Endothelial cell of umbilical vein (primary cell): ENCODE measurements around the gene RBM28.

Experiments used
- EZH2 ChIP-seq: IDR thresholded peaks from 2 replicates; pipeline ENCODE4 v1.6.1; 2012; ENCODE audit warnings: borderline replicate concordance, low read depth, mild to moderate bottlenecking, moderate library complexity, low read length, inconsistent platforms; ENCODE audit not compliant: severe bottlenecking
- FOS ChIP-seq: IDR thresholded peaks from 2 replicates; pipeline ENCODE4 v1.6.1; 2011; ENCODE audit warnings: mild to moderate bottlenecking, low read length, moderate library complexity, borderline replicate concordance; ENCODE audit not compliant: insufficient read depth
- GATA2 ChIP-seq: IDR thresholded peaks from 2 replicates; pipeline ENCODE4 v1.7.0; 2011; ENCODE audit warnings: low read depth, mild to moderate bottlenecking, moderate library complexity, mixed read lengths, low read length; ENCODE audit not compliant: insufficient read length, insufficient read depth
- JUN ChIP-seq: IDR thresholded peaks from 2 replicates; pipeline ENCODE4 v1.6.1; 2011; ENCODE audit warnings: borderline replicate concordance, low read depth; ENCODE audit not compliant: insufficient read length, insufficient read depth
- MAX ChIP-seq: IDR thresholded peaks from 2 replicates; pipeline ENCODE4 v1.6.1; 2011; ENCODE audit not compliant: insufficient read depth, insufficient read length
- MYC ChIP-seq: IDR thresholded peaks from one replicate; pipeline ENCODE4 v1.6.1; 2011; ENCODE audit warnings: mild to moderate bottlenecking, low read depth, low read length
- POLR2A ChIP-seq: IDR thresholded peaks from 2 replicates; pipeline ENCODE4 v1.6.1; 2012; ENCODE audit warnings: low read depth, mild to moderate bottlenecking, control low read depth, low read length
- POLR2AphosphoS5 ChIP-seq: IDR thresholded peaks from 2 replicates; pipeline ENCODE4 v1.6.1; 2012; ENCODE audit warnings: low read depth, mild to moderate bottlenecking, control low read depth, low read length, moderate library complexity; ENCODE audit not compliant: insufficient read depth
- TF ChIP-seq, protein P1 (sequence below), 2 donors: IDR thresholded peaks; 1 replicate in 1 of 2; 2 replicates in 1 of 2; pipeline ENCODE4 v1.5.1; 2011; ENCODE audit warnings: low read length in 2 of 2, mild to moderate bottlenecking in 2 of 2, moderate library complexity in 2 of 2, control low read depth in 1 of 2, inconsistent platforms in 1 of 2, low read depth in 1 of 2; ENCODE audit not compliant: insufficient read depth in 1 of 2; ENCODE audit errors: extremely low read depth in 1 of 2

DNA sequence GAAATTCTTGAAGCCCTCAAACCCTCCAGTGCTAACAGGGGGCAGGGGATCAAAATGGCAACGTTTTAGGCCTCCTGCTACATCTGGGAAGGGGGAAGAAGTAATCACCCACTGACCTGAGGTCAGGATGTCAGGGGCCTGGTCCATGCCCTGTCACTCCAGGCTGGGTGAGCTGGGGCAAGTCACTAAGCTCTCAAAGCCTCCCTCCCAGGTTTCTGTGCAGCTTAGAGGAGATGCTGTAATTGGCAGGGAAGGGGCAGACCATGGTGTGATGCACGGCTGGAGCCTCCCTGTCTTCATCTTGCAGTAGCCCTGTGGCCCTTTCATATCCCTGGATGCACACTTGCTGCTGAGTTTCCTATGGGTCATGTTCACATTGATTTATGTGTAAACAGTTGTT is 75.5 kb downstream of the RBM28 start:
- no peak for TF ChIP-seq POLR2A
- no peak for TF ChIP-seq GATA2
- TF ChIP-seq, protein P1, sequence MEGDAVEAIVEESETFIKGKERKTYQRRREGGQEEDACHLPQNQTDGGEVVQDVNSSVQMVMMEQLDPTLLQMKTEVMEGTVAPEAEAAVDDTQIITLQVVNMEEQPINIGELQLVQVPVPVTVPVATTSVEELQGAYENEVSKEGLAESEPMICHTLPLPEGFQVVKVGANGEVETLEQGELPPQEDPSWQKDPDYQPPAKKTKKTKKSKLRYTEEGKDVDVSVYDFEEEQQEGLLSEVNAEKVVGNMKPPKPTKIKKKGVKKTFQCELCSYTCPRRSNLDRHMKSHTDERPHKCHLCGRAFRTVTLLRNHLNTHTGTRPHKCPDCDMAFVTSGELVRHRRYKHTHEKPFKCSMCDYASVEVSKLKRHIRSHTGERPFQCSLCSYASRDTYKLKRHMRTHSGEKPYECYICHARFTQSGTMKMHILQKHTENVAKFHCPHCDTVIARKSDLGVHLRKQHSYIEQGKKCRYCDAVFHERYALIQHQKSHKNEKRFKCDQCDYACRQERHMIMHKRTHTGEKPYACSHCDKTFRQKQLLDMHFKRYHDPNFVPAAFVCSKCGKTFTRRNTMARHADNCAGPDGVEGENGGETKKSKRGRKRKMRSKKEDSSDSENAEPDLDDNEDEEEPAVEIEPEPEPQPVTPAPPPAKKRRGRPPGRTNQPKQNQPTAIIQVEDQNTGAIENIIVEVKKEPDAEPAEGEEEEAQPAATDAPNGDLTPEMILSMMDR (IDR thresholded peaks at IDR 0.05; ENCODE audit: extremely low read depth in 1 of 2, insufficient read depth in 1 of 2, low read depth in 1 of 2, low read length in 2 of 2): no peak
- no peak for TF ChIP-seq EZH2
- TF ChIP-seq POLR2AphosphoS5: no peak
- TF ChIP-seq MYC: no peak
- TF ChIP-seq MAX: no peak
- no peak for TF ChIP-seq JUN
- no peak for TF ChIP-seq FOS
